Measurements from ENCODE around the gene OSBP2.

DNA sequence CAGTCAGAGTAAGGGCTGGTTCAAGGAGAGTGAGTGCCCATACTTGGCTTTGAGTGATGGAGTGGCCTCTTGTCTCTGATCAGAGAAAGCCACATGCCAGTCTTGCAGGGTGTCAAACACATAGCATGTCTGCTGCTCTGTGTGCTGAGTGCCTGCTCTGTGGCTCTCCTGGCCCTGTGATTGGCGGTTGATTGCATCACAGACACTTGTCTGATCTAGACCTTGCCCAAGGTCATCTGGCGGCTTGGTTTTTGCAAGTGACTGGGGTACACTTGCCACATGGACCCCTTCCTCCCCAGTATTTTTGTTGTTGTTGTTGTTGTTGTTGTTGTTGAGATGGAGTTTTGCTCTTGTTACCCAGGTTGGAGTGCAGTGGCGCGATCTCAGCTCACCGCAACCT lies 10.3 kb downstream of the OSBP2 start:
- TF ChIP-seq, protein P1, sequence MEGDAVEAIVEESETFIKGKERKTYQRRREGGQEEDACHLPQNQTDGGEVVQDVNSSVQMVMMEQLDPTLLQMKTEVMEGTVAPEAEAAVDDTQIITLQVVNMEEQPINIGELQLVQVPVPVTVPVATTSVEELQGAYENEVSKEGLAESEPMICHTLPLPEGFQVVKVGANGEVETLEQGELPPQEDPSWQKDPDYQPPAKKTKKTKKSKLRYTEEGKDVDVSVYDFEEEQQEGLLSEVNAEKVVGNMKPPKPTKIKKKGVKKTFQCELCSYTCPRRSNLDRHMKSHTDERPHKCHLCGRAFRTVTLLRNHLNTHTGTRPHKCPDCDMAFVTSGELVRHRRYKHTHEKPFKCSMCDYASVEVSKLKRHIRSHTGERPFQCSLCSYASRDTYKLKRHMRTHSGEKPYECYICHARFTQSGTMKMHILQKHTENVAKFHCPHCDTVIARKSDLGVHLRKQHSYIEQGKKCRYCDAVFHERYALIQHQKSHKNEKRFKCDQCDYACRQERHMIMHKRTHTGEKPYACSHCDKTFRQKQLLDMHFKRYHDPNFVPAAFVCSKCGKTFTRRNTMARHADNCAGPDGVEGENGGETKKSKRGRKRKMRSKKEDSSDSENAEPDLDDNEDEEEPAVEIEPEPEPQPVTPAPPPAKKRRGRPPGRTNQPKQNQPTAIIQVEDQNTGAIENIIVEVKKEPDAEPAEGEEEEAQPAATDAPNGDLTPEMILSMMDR (IDR thresholded peaks at IDR 0.05), result no peak
- TF ChIP-seq POLR2A (IDR thresholded peaks at IDR 0.05) (no peak), EP300 (IDR thresholded peaks at IDR 0.05) (no peak), POLR2AphosphoS5 (IDR thresholded peaks at IDR 0.05) (no peak)
